HepG2 (cell line): Measurements from ENCODE around the gene AP1M1.

Experiments
- ASH2L ChIP-seq: fragments of 300-600, 200-600 bp; sonication (generic); IDR thresholded peaks from 2 replicates; pipeline ENCODE4 v1.7.0; 2017; ENCODE audit warnings: low read depth, mild to moderate bottlenecking, moderate library complexity, mixed read lengths, low read length; ENCODE audit not compliant: insufficient read length
- CTCF ChIP-seq: sonication (generic); formaldehyde crosslinking; IDR thresholded peaks from 2 replicates; pipeline ENCODE4 v1.5.0; 2020; ENCODE audit warnings: mild to moderate bottlenecking, missing genetic modification reagents, moderate library complexity
- EP300 ChIP-seq, 3 experiments: sonication (generic) in 1 of 3; formaldehyde crosslinking in 1 of 3; IDR thresholded peaks; 2 replicates each; pipeline versions ENCODE4 v1.5.1 to v1.6.1; 2011 to 2020; ENCODE audit warnings: low read depth in 2 of 3, low read length in 2 of 3, borderline replicate concordance in 1 of 3, improper control_type of control experiment in 1 of 3, mild to moderate bottlenecking in 1 of 3, missing genetic modification reagents in 1 of 3, moderate library complexity in 1 of 3
- FOSL2 ChIP-seq: sonication (generic); formaldehyde crosslinking; IDR thresholded peaks from 2 replicates; pipeline ENCODE4 v1.4.0; 2020; ENCODE audit warnings: missing genetic modification reagents
- FOXM1 ChIP-seq: sonication (generic); formaldehyde crosslinking; IDR thresholded peaks from 2 replicates; pipeline ENCODE4 v1.5.0; 2020; ENCODE audit warnings: missing genetic modification reagents
- GATAD2A ChIP-seq: IDR thresholded peaks from 2 replicates; pipeline ENCODE4 v1.6.1; 2016
- GLI4 ChIP-seq: sonication (generic); formaldehyde crosslinking; IDR thresholded peaks from 2 replicates; pipeline ENCODE4 v1.5.1; 2020; ENCODE audit warnings: missing genetic modification reagents, mild to moderate bottlenecking, moderate library complexity, borderline replicate concordance
- HIVEP1 ChIP-seq: sonication (generic); formaldehyde crosslinking; IDR thresholded peaks from 2 replicates; pipeline ENCODE4 v1.4.0; 2020; ENCODE audit warnings: mild to moderate bottlenecking, missing genetic modification reagents
- MYC ChIP-seq: sonication (generic); formaldehyde crosslinking; IDR thresholded peaks from 2 replicates; pipeline ENCODE4 v1.9.0; 2021; ENCODE audit warnings: missing genetic modification reagents, borderline replicate concordance
- POLR2A ChIP-seq, 2 experiments: IDR thresholded peaks; 2 replicates each; pipeline ENCODE4 v1.6.1; 2011; ENCODE audit warnings: low read depth in 2 of 2, low read length in 2 of 2, mild to moderate bottlenecking in 1 of 2, moderate library complexity in 1 of 2; ENCODE audit not compliant: insufficient read depth in 1 of 2
- POLR2AphosphoS5 ChIP-seq: IDR thresholded peaks from 2 replicates; pipeline ENCODE4 v1.6.1; 2012; ENCODE audit warnings: low read depth, low read length
- ZNF773 ChIP-seq: sonication (generic); formaldehyde crosslinking; IDR thresholded peaks from 2 replicates; pipeline ENCODE4 v1.4.0; 2020; ENCODE audit warnings: missing genetic modification reagents, borderline replicate concordance
- ZZZ3 ChIP-seq: sonication (generic); formaldehyde crosslinking; IDR thresholded peaks from 2 replicates; pipeline ENCODE4 v1.4.0; 2020; ENCODE audit warnings: missing genetic modification reagents, mild to moderate bottlenecking, borderline replicate concordance

- TF ChIP-seq POLR2AphosphoS5 = no peak
- no peak for TF ChIP-seq ZNF773 (CRISPR knock-in tag)
- no peak for TF ChIP-seq HIVEP1
- TF ChIP-seq FOSL2 = no peak
- TF ChIP-seq CTCF (CRISPR knock-in tag) = no peak
- no peak for TF ChIP-seq GATAD2A (CRISPR knock-in tag)
- no peak for TF ChIP-seq GLI4 (CRISPR knock-in tag)
- no peak for TF ChIP-seq ASH2L
- no peak for TF ChIP-seq ZZZ3 (CRISPR knock-in tag)
- no peak for TF ChIP-seq FOXM1
- TF ChIP-seq MYC (CRISPR knock-in tag) = no peak
- TF ChIP-seq POLR2A (IDR thresholded peaks at IDR 0.05; ENCODE audit: insufficient read depth in 1 of 2, low read depth in 2 of 2, low read length in 2 of 2) = no peak
- TF ChIP-seq EP300 (IDR thresholded peaks at IDR 0.05; ENCODE audit: low read depth in 2 of 2, low read length in 2 of 2) = no peak
- no peak for TF ChIP-seq EP300 (CRISPR knock-in tag; IDR thresholded peaks at IDR 0.05; ENCODE audit: borderline replicate concordance)
Observed at GRCh38 chr19:16285769-16286498, 88.2 kb downstream of the AP1M1 start.
